ENCODE results near the gene POLR2L.

The POLR2L gene

DNA sequence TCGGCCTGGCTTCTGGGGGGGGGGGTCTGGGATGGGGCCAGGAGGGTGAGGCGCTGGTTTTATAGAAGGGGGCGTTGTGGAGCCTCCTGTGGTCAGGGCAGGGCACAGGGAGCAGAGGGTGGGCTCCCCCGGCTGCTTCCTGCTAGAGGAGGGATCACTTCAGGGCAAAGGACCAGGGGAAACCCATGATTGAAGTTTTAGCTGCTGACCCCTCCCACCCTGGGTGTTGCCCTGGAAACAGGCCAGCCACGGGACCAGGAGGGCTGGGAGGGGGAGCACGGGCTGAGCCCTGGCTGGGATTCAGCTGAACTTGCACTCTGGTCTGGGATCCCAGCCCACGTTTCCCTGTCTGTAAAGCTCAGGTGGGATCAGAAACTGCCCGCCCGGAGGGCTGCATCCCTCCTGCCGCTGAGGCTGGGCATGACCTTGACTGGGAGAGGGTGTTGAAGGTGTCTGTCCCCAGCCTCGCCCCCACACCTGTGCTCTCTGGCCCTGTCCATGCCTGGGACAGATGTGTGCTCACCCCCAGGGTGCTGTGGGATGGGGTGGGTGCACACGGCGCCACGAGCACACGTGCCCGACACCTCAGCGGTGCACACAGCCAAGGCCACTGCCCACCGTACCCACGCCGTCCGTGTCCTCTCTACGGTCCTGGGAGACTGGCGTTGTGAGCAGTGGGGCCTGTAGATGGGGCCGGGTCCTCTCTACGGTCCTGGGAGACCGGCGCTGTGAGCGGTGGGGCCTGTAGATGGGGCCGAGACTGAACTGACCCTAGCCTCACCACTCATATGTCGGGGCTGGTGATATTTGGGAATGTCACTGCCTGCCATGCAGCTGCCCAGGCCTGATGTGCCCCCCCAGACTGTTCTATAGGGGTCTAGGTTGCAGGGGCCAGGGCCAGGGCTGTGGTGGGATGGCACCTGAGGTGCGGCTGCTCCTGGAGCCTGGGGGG lies 2.6 kb upstream of the POLR2L start:
- Histone ChIP-seq H3K9me3 (no peaks in the 10 kb centered on the region), H3K27me3 (peaks cover 0 to 25% of the 10 kb centered on the region in 2 donors), H3K4me3 (peak overlapping the region; percentile 98), H3K36me3 (peaks cover under 1 to 10% (median 9%) of the 10 kb centered on the region in 3 donors), H3K27ac (peak overlapping the region; percentile 88 to 95), H3K4me1 (peaks cover 4 to 81% (median 74%) of the 10 kb centered on the region in 4 donors)
- intact Hi-C loops (cut with DNase I; ENCODE audit: low total_unique reads): loop anchor here (5.0 kb wide), 1 partner anchor 38 kb away; the partner anchor contains the start of genes PIDD1 and RPLP2
- TF ChIP-seq, protein P1, sequence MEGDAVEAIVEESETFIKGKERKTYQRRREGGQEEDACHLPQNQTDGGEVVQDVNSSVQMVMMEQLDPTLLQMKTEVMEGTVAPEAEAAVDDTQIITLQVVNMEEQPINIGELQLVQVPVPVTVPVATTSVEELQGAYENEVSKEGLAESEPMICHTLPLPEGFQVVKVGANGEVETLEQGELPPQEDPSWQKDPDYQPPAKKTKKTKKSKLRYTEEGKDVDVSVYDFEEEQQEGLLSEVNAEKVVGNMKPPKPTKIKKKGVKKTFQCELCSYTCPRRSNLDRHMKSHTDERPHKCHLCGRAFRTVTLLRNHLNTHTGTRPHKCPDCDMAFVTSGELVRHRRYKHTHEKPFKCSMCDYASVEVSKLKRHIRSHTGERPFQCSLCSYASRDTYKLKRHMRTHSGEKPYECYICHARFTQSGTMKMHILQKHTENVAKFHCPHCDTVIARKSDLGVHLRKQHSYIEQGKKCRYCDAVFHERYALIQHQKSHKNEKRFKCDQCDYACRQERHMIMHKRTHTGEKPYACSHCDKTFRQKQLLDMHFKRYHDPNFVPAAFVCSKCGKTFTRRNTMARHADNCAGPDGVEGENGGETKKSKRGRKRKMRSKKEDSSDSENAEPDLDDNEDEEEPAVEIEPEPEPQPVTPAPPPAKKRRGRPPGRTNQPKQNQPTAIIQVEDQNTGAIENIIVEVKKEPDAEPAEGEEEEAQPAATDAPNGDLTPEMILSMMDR (IDR thresholded peaks at IDR 0.05): peak in 1 of 2 experiments; percentile 5
- DNase-seq: peak; percentile 96 to 97

DNA sequence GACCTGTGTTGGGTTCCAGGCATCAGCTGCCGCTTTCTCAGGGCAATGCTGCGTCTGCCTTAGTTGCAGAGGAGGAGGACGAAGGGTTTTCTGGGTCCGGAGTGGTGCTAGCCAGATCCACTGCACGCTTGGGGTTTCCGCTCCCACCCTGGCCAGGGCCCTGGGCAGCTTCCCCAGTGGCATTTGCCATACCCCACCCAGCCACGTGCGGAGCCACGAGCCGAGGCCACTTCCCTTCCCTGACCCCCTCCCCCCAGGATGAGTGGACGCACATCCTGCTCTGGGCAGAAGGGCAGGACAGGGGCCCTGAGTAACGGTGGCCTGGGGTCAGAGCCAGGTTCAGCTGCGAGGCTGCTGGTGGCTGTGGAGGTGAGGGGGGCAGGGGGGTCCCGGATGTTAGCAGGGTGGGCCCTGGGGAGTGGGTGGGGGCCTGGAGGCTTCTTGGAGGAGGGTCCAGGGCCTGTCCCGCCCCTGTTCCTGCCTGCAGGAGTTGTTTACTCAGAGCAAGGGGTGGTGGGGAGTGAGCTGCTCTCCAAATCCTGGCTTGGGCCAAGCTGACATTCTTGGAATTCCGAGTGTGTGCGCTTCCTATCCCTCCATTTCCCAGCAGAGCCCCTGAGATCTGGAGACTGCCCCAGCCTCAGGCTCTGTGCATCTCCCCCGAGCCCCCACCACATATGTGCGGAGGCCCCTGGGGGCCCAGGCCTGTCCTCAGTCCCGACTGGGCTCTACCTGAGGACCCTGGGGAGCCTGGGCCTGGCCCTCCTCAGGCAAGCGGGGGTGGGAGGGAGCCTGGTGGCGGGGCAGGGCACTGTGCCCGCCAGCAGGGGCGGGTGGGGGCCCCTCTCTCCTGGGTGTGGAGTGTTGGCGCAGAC lies 1.7 kb upstream of the POLR2L start:
- H3K4me1 ChIP-seq: peaks cover 4 to 82% (median 67%) of the 10 kb centered on the region in 4 donors
- H3K9me3 ChIP-seq: no peaks in the 10 kb centered on the region
- peak overlapping the region; percentile 88 to 95 for H3K27ac ChIP-seq
- H3K27me3 ChIP-seq: peaks cover 0 to 20% of the 10 kb centered on the region in 2 donors
- peaks cover 10 to 19% (median 18%) of the 10 kb centered on the region in 3 donors for H3K36me3 ChIP-seq
- DNase-seq: peak; percentile 98
- TF ChIP-seq, protein P1 (IDR thresholded peaks at IDR 0.05): peak in 1 of 2 experiments; percentile 12
- intact Hi-C loops (cut with DNase I; ENCODE audit: low total_unique reads): loop anchor here (5.0 kb wide), 1 partner anchor 37 kb away; the partner anchor contains the start of genes PIDD1 and RPLP2
- peak overlapping the region; percentile 98 for H3K4me3 ChIP-seq

DNA sequence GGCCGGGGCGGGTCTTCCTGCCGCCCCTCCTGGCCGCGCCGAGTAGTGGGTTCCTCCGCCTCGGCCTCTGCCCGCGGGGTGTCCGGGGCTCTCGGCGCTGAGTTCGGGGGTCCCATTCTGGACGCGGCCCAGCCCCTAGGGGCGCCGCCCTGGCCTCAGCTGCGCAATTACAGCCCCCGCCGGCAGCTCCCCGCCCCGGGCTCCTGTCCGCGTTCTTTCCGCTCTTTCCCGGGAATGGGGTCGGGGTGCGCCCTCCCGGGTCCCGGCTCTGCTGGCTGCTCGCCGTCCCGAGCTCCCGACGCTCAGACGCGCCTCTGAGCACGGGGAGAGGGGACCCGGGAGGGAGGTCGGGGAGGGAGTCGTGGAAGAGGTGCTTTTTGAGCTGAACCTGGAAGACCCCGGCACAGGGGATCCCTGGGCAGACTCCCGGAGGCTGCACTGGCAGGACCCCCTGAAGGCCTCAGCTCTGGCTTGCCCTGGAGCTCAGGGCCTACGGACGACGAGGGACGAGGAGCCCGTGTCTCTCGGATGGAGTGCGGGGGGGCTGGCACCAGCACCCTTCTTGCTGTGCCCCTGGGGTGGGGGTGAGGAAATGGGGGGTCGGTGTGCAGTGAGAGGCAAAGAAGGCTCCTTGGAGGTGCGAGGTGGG lies 881 bp upstream of the POLR2L start:
- Histone ChIP-seq H3K9me3 (no peaks in the 10 kb centered on the region), H3K4me1 (peaks cover 4 to 82% (median 62%) of the 10 kb centered on the region in 4 donors), H3K36me3 (peaks cover 18 to 27% (median 26%) of the 10 kb centered on the region in 3 donors), H3K27me3 (peaks cover 0 to 11% of the 10 kb centered on the region in 2 donors), H3K27ac (peak overlapping the region; percentile 88 to 95), H3K4me3 (peak overlapping the region; percentile 98)
- TF ChIP-seq, protein P1 (IDR thresholded peaks at IDR 0.05): no peak
- intact Hi-C loops (cut with DNase I; ENCODE audit: low total_unique reads): loop anchor here (5.0 kb wide), 1 partner anchor 36 kb away; the partner anchor contains the start of genes PIDD1 and RPLP2
- no peak for DNase-seq

DNA sequence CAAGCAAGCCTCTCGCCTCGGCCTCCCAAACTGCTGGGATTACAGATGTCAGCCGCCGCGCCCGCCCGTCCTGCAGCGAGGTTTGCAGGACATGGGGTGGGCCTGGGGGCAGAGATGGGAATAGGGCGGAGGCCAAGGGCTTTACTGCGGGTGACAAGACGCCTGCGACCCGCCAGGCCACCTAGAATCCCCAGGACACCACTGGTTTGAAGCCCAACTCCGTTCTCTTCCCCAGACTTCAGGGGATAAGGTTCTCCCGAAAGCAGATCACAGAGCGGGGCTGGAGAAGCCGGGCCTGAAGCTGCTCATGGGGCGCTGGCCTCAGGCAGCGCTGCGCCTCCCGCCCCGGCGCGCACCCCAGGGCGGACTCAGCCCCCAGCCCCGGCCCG lies 354 bp downstream of the POLR2L start:
- intact Hi-C loops (cut with DNase I; ENCODE audit: low total_unique reads): loop anchor here (5.0 kb wide), 1 partner anchor 35 kb away; the partner anchor contains the start of genes PIDD1 and RPLP2
- H3K4me1 ChIP-seq: peaks cover 4 to 82% (median 63%) of the 10 kb centered on the region in 4 donors

More for the DNA sequence above, 354 bp downstream of the POLR2L start:
- Histone ChIP-seq H3K9me3 (no peaks in the 10 kb centered on the region), H3K4me3 (peak overlapping the region; percentile 98), H3K27me3 (peaks cover 0 to under 1% of the 10 kb centered on the region in 2 donors), H3K36me3 (peaks cover 28 to 40% (median 39%) of the 10 kb centered on the region in 3 donors), H3K27ac (peak overlapping the region; percentile 88 to 95)
- DNase-seq: no peak
- TF ChIP-seq, protein P1 (IDR thresholded peaks at IDR 0.05): no peak

All from tibial artery (tissue), 4 donors.